ENCODE measurements around the gene PLCG2.
"Not testable (repeated sequence)": the region's sequence is repeated elsewhere in the genome, so short reads cannot be mapped to it uniquely, and the experiment has no call there.

Gene PLCG2

GRCh38 chr16:81934711-81935110, 155.6 kb downstream of the PLCG2 start:
- not testable (repeated sequence) for H2AFZ ChIP-seq (ENCODE audit: low read depth, low read length); H3K4me3 ChIP-seq (ENCODE audit: low read length); H3K9me3 ChIP-seq (ENCODE audit: low read length)

GRCh38 chr16:81936209-81937000, 157.3 kb downstream of the PLCG2 start:
- no peaks in the 10 kb centered on the region for H3K27me3 ChIP-seq (ENCODE audit: insufficient read depth, low read length)
- H3K4me3 ChIP-seq (ENCODE audit: low read length), result no peak overlapping the region
- H3K4me1 ChIP-seq (ENCODE audit: insufficient read depth, low read length), result peaks cover 5% of the 10 kb centered on the region
- H3K9me3 ChIP-seq (ENCODE audit: low read length), result no peaks in the 10 kb centered on the region
- H3K36me3 ChIP-seq (ENCODE audit: insufficient read depth, low read length), result no peaks in the 10 kb centered on the region
- no peak overlapping the region for H2AFZ ChIP-seq (ENCODE audit: low read depth, low read length)

More at GRCh38 chr16:81934711-81935110, 155.6 kb downstream of the PLCG2 start:
- H3K36me3 ChIP-seq (ENCODE audit: insufficient read depth, low read length); H3K27me3 ChIP-seq (ENCODE audit: insufficient read depth, low read length); H3K4me1 ChIP-seq (ENCODE audit: insufficient read depth, low read length): not testable (repeated sequence)

GRCh38 chr16:81937305-81938038, 158.4 kb downstream of the PLCG2 start:
- H3K4me3 ChIP-seq (ENCODE audit: low read length), result no peak overlapping the region
- no peak overlapping the region for H2AFZ ChIP-seq (ENCODE audit: low read depth, low read length)
- H3K36me3 ChIP-seq (ENCODE audit: insufficient read depth, low read length), result no peaks in the 10 kb centered on the region
- no peaks in the 10 kb centered on the region for H3K27me3 ChIP-seq (ENCODE audit: insufficient read depth, low read length)
- no peaks in the 10 kb centered on the region for H3K9me3 ChIP-seq (ENCODE audit: low read length)
- H3K4me1 ChIP-seq (ENCODE audit: insufficient read depth, low read length), result peaks cover 13% of the 10 kb centered on the region

GRCh38 chr16:81938326-81939163, 159.5 kb downstream of the PLCG2 start:
- no peak overlapping the region for H2AFZ ChIP-seq (ENCODE audit: low read depth, low read length)
- peaks cover 18% of the 10 kb centered on the region for H3K4me1 ChIP-seq (ENCODE audit: insufficient read depth, low read length)
- H3K9me3 ChIP-seq (ENCODE audit: low read length), result no peaks in the 10 kb centered on the region
- no peaks in the 10 kb centered on the region for H3K27me3 ChIP-seq (ENCODE audit: insufficient read depth, low read length)
- no peaks in the 10 kb centered on the region for H3K36me3 ChIP-seq (ENCODE audit: insufficient read depth, low read length)
- H3K4me3 ChIP-seq (ENCODE audit: low read length), result no peak overlapping the region

DNA sequence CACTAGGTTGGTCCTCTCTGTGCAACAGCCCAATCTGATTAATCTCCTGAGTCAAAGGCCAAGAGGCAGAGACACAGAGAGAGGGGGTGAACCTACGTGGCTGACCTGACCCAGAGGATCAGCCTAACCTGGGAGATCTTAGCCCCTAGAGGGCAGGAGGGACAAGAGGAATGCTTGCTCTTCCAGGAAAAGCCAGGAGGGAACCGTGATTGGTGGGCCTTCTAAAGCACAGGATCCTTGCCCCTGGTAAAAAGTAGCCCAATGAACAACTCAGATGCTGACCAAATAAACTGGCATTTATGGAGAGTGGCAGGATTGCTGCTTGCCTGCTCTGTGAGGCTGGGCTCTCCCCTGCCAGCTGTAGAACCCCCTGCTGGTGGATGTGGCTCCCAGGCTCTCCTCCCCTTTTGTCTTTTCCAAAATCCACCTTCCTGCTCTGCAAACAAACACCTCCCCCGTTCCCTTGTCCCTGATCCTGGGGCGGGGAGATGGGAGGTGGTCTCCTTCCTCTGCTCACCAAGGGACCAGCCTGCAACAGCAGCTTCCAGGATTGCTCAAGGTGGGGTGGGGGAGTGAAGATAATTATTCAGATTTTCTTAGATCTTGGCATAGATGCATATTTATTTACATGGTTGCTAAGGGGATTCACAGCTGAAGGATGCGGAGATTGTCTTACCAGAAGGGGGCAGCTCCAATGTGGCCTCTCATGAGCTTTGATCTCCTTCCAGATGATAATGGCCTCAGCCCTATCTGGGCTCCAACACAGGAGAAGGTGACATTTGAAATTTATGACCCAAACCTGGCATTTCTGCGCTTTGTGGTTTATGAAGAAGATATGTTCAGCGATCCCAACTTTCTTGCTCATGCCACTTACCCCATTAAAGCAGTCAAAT, 160.3 kb downstream of the PLCG2 start:
- Histone ChIP-seq H2AFZ (ENCODE audit: low read depth, low read length) (no peak overlapping the region), H3K27me3 (ENCODE audit: insufficient read depth, low read length) (no peaks in the 10 kb centered on the region), H3K36me3 (ENCODE audit: insufficient read depth, low read length) (no peaks in the 10 kb centered on the region), H3K9me3 (ENCODE audit: low read length) (no peaks in the 10 kb centered on the region), H3K4me1 (ENCODE audit: insufficient read depth, low read length) (peaks cover 18% of the 10 kb centered on the region), H3K4me3 (ENCODE audit: low read length) (no peak overlapping the region)

DNA sequence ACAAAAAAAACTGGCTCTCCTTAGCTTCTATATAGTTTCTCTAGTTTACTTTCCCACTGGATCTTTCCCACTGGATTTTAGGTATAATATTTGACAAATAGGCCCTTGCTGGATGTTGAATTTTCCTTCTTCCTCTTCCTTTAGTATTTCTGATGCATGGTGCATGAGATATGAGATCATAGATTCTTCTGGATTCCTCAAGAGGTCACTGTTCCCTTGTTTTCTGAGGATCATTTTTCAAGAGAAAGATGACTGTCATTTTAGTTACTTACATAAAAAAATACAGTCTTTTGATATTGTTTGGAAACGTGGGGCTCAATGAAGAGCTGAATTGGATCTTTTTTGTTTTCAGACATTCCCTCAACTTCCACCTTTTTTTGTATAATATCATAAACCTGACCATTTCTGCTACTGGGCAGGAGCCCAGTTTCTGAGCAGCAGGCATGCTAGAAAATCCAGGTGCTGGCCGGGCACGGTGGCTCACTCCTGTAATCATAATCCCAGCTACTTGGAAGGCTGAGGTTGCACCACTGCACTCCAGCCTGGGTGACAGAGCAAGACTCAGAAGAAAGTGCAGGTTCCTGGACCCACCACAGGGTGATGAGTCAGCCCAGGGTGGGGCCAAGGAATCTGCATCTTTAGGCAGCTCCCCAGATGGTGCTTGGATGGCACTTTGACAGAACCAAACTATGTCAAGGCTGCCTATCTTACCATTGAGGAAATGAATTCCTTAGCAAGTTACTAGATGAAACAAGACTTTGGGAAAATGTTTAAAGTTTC, 161.9 kb downstream of the PLCG2 start:
- H2AFZ ChIP-seq (ENCODE audit: low read depth, low read length), result no peak overlapping the region
- no peaks in the 10 kb centered on the region for H3K9me3 ChIP-seq (ENCODE audit: low read length)
- H3K27me3 ChIP-seq (ENCODE audit: insufficient read depth, low read length), result no peaks in the 10 kb centered on the region
- H3K4me3 ChIP-seq (ENCODE audit: low read length), result no peak overlapping the region
- no peaks in the 10 kb centered on the region for H3K36me3 ChIP-seq (ENCODE audit: insufficient read depth, low read length)
- H3K4me1 ChIP-seq (ENCODE audit: insufficient read depth, low read length), result peaks cover 17% of the 10 kb centered on the region

DNA sequence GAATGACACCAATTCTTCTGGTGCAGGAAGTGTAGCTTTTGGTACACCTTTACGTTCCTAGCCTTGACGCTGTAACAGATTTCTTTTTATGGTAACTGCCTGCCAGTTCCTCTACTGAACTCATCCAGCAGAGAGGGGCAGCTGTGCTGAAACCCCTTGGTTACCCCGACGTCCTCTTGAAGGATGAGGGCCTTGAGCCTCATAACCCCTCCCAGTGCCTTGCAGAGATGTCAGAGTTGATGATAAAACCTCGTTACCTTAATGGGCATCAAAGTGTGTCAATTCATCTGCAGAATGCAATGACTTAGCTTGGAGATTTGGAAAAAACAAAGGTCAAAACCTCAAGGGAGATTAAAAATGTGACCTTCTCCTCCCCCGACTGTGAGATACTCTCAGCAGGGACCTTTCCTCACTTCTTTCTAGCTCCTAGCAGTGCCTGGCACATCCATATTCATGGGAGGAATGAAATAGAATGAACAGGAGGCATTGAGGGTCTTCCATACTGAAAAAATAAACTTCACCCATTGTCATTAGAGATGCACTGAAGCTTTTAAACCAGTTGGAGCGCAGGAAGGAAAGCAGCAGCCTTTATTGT, 163.0 kb downstream of the PLCG2 start:
- peaks cover 13% of the 10 kb centered on the region for H3K4me1 ChIP-seq (ENCODE audit: insufficient read depth, low read length)
- H2AFZ ChIP-seq (ENCODE audit: low read depth, low read length), result no peak overlapping the region
- no peak overlapping the region for H3K4me3 ChIP-seq (ENCODE audit: low read length)
- no peaks in the 10 kb centered on the region for H3K9me3 ChIP-seq (ENCODE audit: low read length)
- no peaks in the 10 kb centered on the region for H3K27me3 ChIP-seq (ENCODE audit: insufficient read depth, low read length)
- no peaks in the 10 kb centered on the region for H3K36me3 ChIP-seq (ENCODE audit: insufficient read depth, low read length)

DNA sequence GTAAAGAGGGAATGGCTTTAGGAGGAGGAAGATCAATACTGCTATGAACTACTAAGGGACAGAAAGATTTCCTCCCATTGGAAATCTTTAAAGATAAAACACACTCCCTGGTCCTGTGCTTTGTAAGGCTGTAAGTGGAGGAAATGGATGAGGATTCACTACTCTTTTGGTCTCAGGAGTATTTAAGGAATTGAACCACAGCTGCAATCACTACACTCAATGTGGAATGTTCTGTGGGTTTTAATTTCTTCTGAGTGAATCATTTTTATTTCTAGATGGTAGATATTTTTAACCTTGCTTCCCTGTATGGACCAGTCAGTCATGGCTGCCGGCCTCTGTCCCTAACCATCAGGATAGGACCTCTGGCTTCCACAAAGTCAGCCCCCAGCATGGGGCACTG, 166.6 kb downstream of the PLCG2 start:
- Histone ChIP-seq H3K4me1 (ENCODE audit: insufficient read depth, low read length) (peaks cover 13% of the 10 kb centered on the region), H3K27me3 (ENCODE audit: insufficient read depth, low read length) (no peaks in the 10 kb centered on the region), H3K9me3 (ENCODE audit: low read length) (no peaks in the 10 kb centered on the region), H3K36me3 (ENCODE audit: insufficient read depth, low read length) (no peaks in the 10 kb centered on the region), H2AFZ (ENCODE audit: low read depth, low read length) (no peak overlapping the region), H3K4me3 (ENCODE audit: low read length) (no peak overlapping the region)

GRCh38 chr16:81946206-81946605, 167.1 kb downstream of the PLCG2 start:
- no peaks in the 10 kb centered on the region for H3K27me3 ChIP-seq (ENCODE audit: insufficient read depth, low read length)
- H3K4me1 ChIP-seq (ENCODE audit: insufficient read depth, low read length), result peaks cover 13% of the 10 kb centered on the region
- H3K36me3 ChIP-seq (ENCODE audit: insufficient read depth, low read length), result no peaks in the 10 kb centered on the region
- H3K4me3 ChIP-seq (ENCODE audit: low read length), result no peak overlapping the region
- no peak overlapping the region for H2AFZ ChIP-seq (ENCODE audit: low read depth, low read length)
- no peaks in the 10 kb centered on the region for H3K9me3 ChIP-seq (ENCODE audit: low read length)

DNA sequence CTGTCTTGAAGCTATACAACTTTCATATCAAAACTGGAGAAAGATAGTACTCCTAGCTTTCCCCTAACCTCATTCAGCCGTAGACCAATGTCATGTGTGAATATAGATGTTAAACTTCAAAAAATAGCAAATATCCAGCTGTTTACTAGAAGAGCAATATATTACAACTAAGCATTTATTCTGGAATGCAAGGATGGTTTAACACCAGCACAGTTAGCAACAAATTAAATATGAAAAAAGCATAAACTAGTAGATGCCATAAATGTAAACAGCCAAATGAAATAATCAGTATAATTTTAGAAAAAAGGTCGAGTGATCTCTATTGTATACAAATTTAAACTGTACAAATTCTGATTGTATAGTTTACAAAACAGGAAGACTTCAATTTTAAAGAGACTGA, 172.5 kb downstream of the PLCG2 start:
- H3K36me3 ChIP-seq (ENCODE audit: insufficient read depth, low read length), result no peaks in the 10 kb centered on the region
- no peak overlapping the region for H3K4me3 ChIP-seq (ENCODE audit: low read length)
- H2AFZ ChIP-seq (ENCODE audit: low read depth, low read length), result no peak overlapping the region
- H3K4me1 ChIP-seq (ENCODE audit: insufficient read depth, low read length), result no peaks in the 10 kb centered on the region
- no peaks in the 10 kb centered on the region for H3K27me3 ChIP-seq (ENCODE audit: insufficient read depth, low read length)
- H3K9me3 ChIP-seq (ENCODE audit: low read length), result no peaks in the 10 kb centered on the region

GRCh38 chr16:81956213-81956948, 177.3 kb downstream of the PLCG2 start:
- H2AFZ ChIP-seq (ENCODE audit: low read depth, low read length), result no peak overlapping the region
- H3K9me3 ChIP-seq (ENCODE audit: low read length), result no peaks in the 10 kb centered on the region
- H3K4me3 ChIP-seq (ENCODE audit: low read length), result no peak overlapping the region
- H3K36me3 ChIP-seq (ENCODE audit: insufficient read depth, low read length), result no peaks in the 10 kb centered on the region
- no peaks in the 10 kb centered on the region for H3K27me3 ChIP-seq (ENCODE audit: insufficient read depth, low read length)
- H3K4me1 ChIP-seq (ENCODE audit: insufficient read depth, low read length), result no peaks in the 10 kb centered on the region
